ENCODE measurements around the gene PYGB. TPM values are rescaled to one million over a fixed set of nuclear protein-coding genes. Genes with fewer than 3 reads are reported as not detected.

The PYGB gene
- total RNA-seq, 1 donor from 2014 or later, result 20.9 TPM

DNA sequence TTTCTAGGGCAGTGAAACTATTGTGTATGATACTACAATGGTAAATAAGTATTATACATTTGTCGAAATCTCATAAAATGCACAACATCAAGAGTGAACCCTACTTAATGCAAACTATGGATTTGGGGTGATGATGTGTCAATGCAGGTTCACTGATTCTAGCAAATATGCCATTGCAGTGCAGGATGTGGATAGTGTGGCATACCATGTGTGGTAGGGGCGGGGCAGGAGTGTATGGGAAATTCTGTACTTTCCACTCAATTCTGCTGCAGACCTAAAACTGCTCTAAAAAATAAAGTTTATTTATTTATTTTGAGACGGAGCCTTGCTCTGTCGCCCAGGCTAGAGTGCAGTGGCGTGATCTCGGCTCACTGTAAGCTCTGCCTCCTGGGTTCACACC lies 98.5 kb downstream of the PYGB start:
- H3K27ac ChIP-seq (ENCODE audit: low read depth, low read length), result no peak overlapping the region
- H3K27me3 ChIP-seq (ENCODE audit: control insufficient read depth in 3 of 3, insufficient read depth in 3 of 3, low read length in 3 of 3), result no peaks in the 10 kb centered on the region
- no peaks in the 10 kb centered on the region for H3K36me3 ChIP-seq (ENCODE audit: control insufficient read depth in 3 of 3, insufficient read depth in 3 of 3, low read length in 3 of 3)
- no peaks in the 10 kb centered on the region for H3K9me3 ChIP-seq (ENCODE audit: control insufficient read depth in 3 of 3, low read length in 3 of 3)
- H3K4me3 ChIP-seq (ENCODE audit: low read length in 3 of 3), result no peak overlapping the region
- H3K4me1 ChIP-seq (ENCODE audit: control insufficient read depth in 3 of 3, insufficient read depth in 3 of 3, low read length in 3 of 3), result peaks cover 0 to 4% (median 0%) of the 10 kb centered on the region in 3 donors
- H3K9ac ChIP-seq (ENCODE audit: low read depth in 1 of 3, low read length in 3 of 3), result no peak overlapping the region

Small RNAs within 50 kb of the gene (small RNA-seq; reads per million reads assigned to genes)
- gene AL035252.4 (not detected), gene AL121772.2 (not detected), gene RF00019 (not detected)

Other genes with a start within 250 kb of the PYGB start
- gene ACSS1, start 189.9 kb upstream of the PYGB start, total RNA-seq, result 8.9 TPM
- not detected for gene VSX1, start 165.9 kb upstream of the PYGB start, total RNA-seq
- 17.7 TPM for gene ENTPD6, start 52.4 kb upstream of the PYGB start, total RNA-seq
- gene ABHD12, start 142.8 kb downstream of the PYGB start, total RNA-seq, result 29.7 TPM
- 4.2 TPM for gene GINS1, start 159.6 kb downstream of the PYGB start, total RNA-seq

Data from skeletal muscle tissue (tissue), 5 donors.